Thyroid gland (tissue), 4 donors: ENCODE measurements around the gene MYO10. TPM values are rescaled to one million over a fixed set of nuclear protein-coding genes. Genes with fewer than 3 reads are reported as not detected.
"Not testable (repeated sequence)": the region's sequence is repeated elsewhere in the genome, so short reads cannot be mapped to it uniquely, and the experiment has no call there.

Experiments used
- DNase-seq, 2 donors: peaks; one replicate each; pipeline ENCODE4 v3.0.0-alpha.2; 2019
- H3K27ac ChIP-seq, 3 donors: fragments of 200-600 bp; sonication (generic); 1 replicate in 2 of 3; 2 replicates in 1 of 3; pipeline ENCODE4 v1.5.1; 2016 to 2019; ENCODE audit warnings: mild to moderate bottlenecking in 1 of 3, moderate library complexity in 1 of 3
- H3K27me3 ChIP-seq: fragments of 200-600 bp; sonication (generic); one replicate; pipeline ENCODE4 v1.5.1; 2019
- H3K36me3 ChIP-seq, 2 donors: fragments of 200-600 bp; sonication (generic); one replicate each; pipeline ENCODE4 v1.5.1; 2016 to 2019
- H3K4me1 ChIP-seq, 2 donors: fragments of 200-600 bp; sonication (generic); one replicate each; pipeline ENCODE4 v1.5.1; 2017 to 2019
- H3K4me3 ChIP-seq, 3 donors: fragments of 200-600 bp; sonication (generic); replicated peaks in 1 of 3; 1 replicate in 2 of 3; 2 replicates in 1 of 3; pipeline ENCODE4 v1.5.1; 2016; ENCODE audit warnings: mild to moderate bottlenecking in 1 of 3
- H3K9me3 ChIP-seq: fragments of 200-600 bp; sonication (generic); one replicate; pipeline ENCODE4 v1.5.1; 2017
- CTCF ChIP-seq, 6 experiments: fragments of 200-600 bp in 3 of 6; fragments of 450-650 bp in 3 of 6; sonication (generic) in 3 of 6; IDR thresholded peaks; one replicate each; pipeline ENCODE4 v1.5.1; 2016 to 2019; ENCODE audit warnings: antibody characterized with exemption in 6 of 6, mild to moderate bottlenecking in 2 of 6, inconsistent platforms in 1 of 6, moderate library complexity in 1 of 6
- POLR2A ChIP-seq, 2 donors: fragments of 450-650 bp; IDR thresholded peaks; one replicate each; pipeline ENCODE4 v1.6.1; 2017; ENCODE audit warnings: antibody characterized with exemption in 2 of 2, mild to moderate bottlenecking in 2 of 2, moderate library complexity in 1 of 2
- WGBS, 2 donors: methylation state at CpG; one replicate each; pipeline ENCODE4 v1.1.5; 2017; 5-methylcytosine and 5-hydroxymethylcytosine counted together
- intact Hi-C: fragments of 100-400 bp; cut with DNase I; formaldehyde crosslinking; loops from one replicate; pipeline ENCODE4 v1.15.1; 2023
- total RNA-seq, 4 donors: library from RNA; depleted of rRNA; stranded (reverse); fragments of >200 nt; gene quantifications; one replicate each; pipeline ENCODE4 v1.2.3, GENCODE V29; 2016

Gene MYO10
- total RNA-seq, 4 donors from 2014 or later, result 49.2 to 89.6 (median 71.0) TPM

GRCh38 chr5:16837305-16837704 is 98.8 kb downstream of the MYO10 start:
- H3K9me3 ChIP-seq, result no peaks in the 10 kb centered on the region
- H3K4me1 ChIP-seq, result peaks cover 0 to 11% of the 10 kb centered on the region in 2 donors
- no peak overlapping the region for H3K4me3 ChIP-seq
- TF ChIP-seq CTCF (IDR thresholded peaks at IDR 0.05), result no peak
- H3K27ac ChIP-seq, result no peak overlapping the region
- H3K27me3 ChIP-seq, result no peaks in the 10 kb centered on the region
- WGBS, 2 donors, result 79 to 96% methylated on average over 3 of the region's 3 CpGs
- intact Hi-C loops, result no loop called here
- H3K36me3 ChIP-seq, result no peaks in the 10 kb centered on the region
- DNase-seq, result no peak

GRCh38 chr5:16834029-16834428 is 102.1 kb downstream of the MYO10 start:
- Histone ChIP-seq H3K9me3 (no peaks in the 10 kb centered on the region), H3K27ac (no peak overlapping the region), H3K4me1 (no peaks in the 10 kb centered on the region), H3K4me3 (no peak overlapping the region), H3K27me3 (no peaks in the 10 kb centered on the region), H3K36me3 (no peaks in the 10 kb centered on the region)
- intact Hi-C loops, result no loop called here
- 82 to 87% methylated on average over 6 of the region's 6 CpGs for WGBS, 2 donors
- DNase-seq, result no peak
- TF ChIP-seq POLR2A (IDR thresholded peaks at IDR 0.05) (no peak), CTCF (IDR thresholded peaks at IDR 0.05) (no peak)

- DNase-seq, H3K27ac ChIP-seq, H3K36me3 ChIP-seq, H3K4me3 ChIP-seq, H3K27me3 ChIP-seq, intact Hi-C loops, H3K9me3 ChIP-seq: not testable (repeated sequence)
- peaks cover 0 to 12% of the 10 kb centered on the region in 2 donors for H3K4me1 ChIP-seq
- WGBS, 2 donors, result 96 to 97% methylated on average over 7 of the region's 7 CpGs
Measured at GRCh38 chr5:16831326-16831725, 104.8 kb downstream of the MYO10 start.

GRCh38 chr5:16827755-16828154 is 108.3 kb downstream of the MYO10 start:
- H3K4me3 ChIP-seq, result no peak overlapping the region
- 88 to 93% methylated on average over 8 of the region's 8 CpGs for WGBS, 2 donors
- intact Hi-C loops, result no loop called here
- peaks cover 0 to 12% of the 10 kb centered on the region in 2 donors for H3K4me1 ChIP-seq
- DNase-seq, result no peak
- no peaks in the 10 kb centered on the region for H3K27me3 ChIP-seq
- H3K27ac ChIP-seq, result no peak overlapping the region
- no peaks in the 10 kb centered on the region for H3K9me3 ChIP-seq
- H3K36me3 ChIP-seq, result no peaks in the 10 kb centered on the region
- TF ChIP-seq CTCF (IDR thresholded peaks at IDR 0.05) (no peak), POLR2A (IDR thresholded peaks at IDR 0.05) (no peak)

- no peak overlapping the region for H3K4me3 ChIP-seq
- peaks cover 0 to 12% of the 10 kb centered on the region in 2 donors for H3K4me1 ChIP-seq
- intact Hi-C loops, result no loop called here
Measured at GRCh38 chr5:16826379-16827125, 109.5 kb downstream of the MYO10 start.

More at GRCh38 chr5:16826379-16827125, 109.5 kb downstream of the MYO10 start:
- Histone ChIP-seq H3K27me3 (no peaks in the 10 kb centered on the region), H3K9me3 (no peaks in the 10 kb centered on the region), H3K36me3 (no peaks in the 10 kb centered on the region), H3K27ac (no peak overlapping the region)
- no peak for DNase-seq
- TF ChIP-seq POLR2A (IDR thresholded peaks at IDR 0.05), result no peak
- TF ChIP-seq CTCF (IDR thresholded peaks at IDR 0.05), result no peak
- 71% methylated on average over 15 of the region's 15 CpGs for WGBS, 2 donors
